GM18909 (cell line): ENCODE measurements around the gene LHB.

Source experiments
- ATAC-seq: cut with Tn5 transposase; IDR thresholded peaks from one replicate; pipeline ENCODE4 v1.9.1; 2021; ENCODE audit warnings: mild to moderate bottlenecking; ENCODE audit not compliant: unreplicated experiment, poor library complexity

Gene LHB

GRCh38 chr19:49014123-49014869 lies 2.6 kb downstream of the LHB start:
- no peak for ATAC-seq

GRCh38 chr19:49011194-49011593 lies 5.7 kb downstream of the LHB start:
- ATAC-seq: no peak

GRCh38 chr19:49010453-49010852 lies 6.4 kb downstream of the LHB start:
- no peak for ATAC-seq

GRCh38 chr19:49009828-49010227 lies 7.1 kb downstream of the LHB start:
- ATAC-seq: no peak

GRCh38 chr19:49006905-49007304 lies 10.0 kb downstream of the LHB start:
- ATAC-seq: no peak

- no peak for ATAC-seq
Observed at GRCh38 chr19:49004964-49005614, 11.8 kb downstream of the LHB start.

- no peak for ATAC-seq
Observed at GRCh38 chr19:49004133-49004532, 12.8 kb downstream of the LHB start.

- ATAC-seq: no peak
Observed at GRCh38 chr19:48999481-49000325, 17.2 kb downstream of the LHB start.

- ATAC-seq: no peak
Observed at GRCh38 chr19:48997972-48998371, 18.9 kb downstream of the LHB start.

GRCh38 chr19:48994035-48994386 lies 22.9 kb downstream of the LHB start:
- ATAC-seq: no peak

- ATAC-seq: peak; percentile 87
Observed at GRCh38 chr19:48993175-48994034, 23.5 kb downstream of the LHB start, which contains the start of the genes GYS1 and RUVBL2. Gene GYS1 (minus strand): TSS chr19:48993309. CDS start chr19:48993112, 197 bp downstream. Gene RUVBL2 (plus strand): TSS chr19:48993887. CDS start chr19:48993912, 25 bp downstream.

GRCh38 chr19:48992581-48993174 lies 24.2 kb downstream of the LHB start:
- peak; percentile 4 for ATAC-seq

GRCh38 chr19:48991873-48992580 lies 24.9 kb downstream of the LHB start:
- no peak for ATAC-seq

GRCh38 chr19:48991011-48991609 lies 25.8 kb downstream of the LHB start:
- ATAC-seq: no peak

GRCh38 chr19:48990400-48990799 lies 26.5 kb downstream of the LHB start:
- no peak for ATAC-seq

- no peak for ATAC-seq
Observed at GRCh38 chr19:48989701-48990291, 27.1 kb downstream of the LHB start.

GRCh38 chr19:48988860-48989259 lies 28.0 kb downstream of the LHB start:
- no peak for ATAC-seq

GRCh38 chr19:48988286-48988685 lies 28.6 kb downstream of the LHB start:
- ATAC-seq: no peak
